ENCODE data around the gene RNF135. TPM values are rescaled to one million over a fixed set of nuclear protein-coding genes. Genes with fewer than 3 reads are reported as not detected.

Gene RNF135
- polyA plus RNA-seq, 1 of the 3 experiments (the other 2 are of a cell fraction): not detected

- H3K4me2 ChIP-seq: no peak overlapping the region
- no peak overlapping the region for H2AFZ ChIP-seq (ENCODE audit: low read depth)
- CTCF ChIA-PET: interaction anchor here (2.6 kb wide), 1 partner anchor 209 kb away, joined by 7 read pairs; no protein-coding TSS in a partner anchor
Measured at GRCh38 chr17:31007695-31008373, 37.0 kb downstream of the RNF135 start.

More at GRCh38 chr17:31007695-31008373, 37.0 kb downstream of the RNF135 start:
- H3K79me2 ChIP-seq (ENCODE audit: insufficient read depth): no peaks in the 10 kb centered on the region
- H3K4me3 ChIP-seq (ENCODE audit: low read depth in 2 of 2, low read length in 1 of 2): no peak overlapping the region
- no peaks in the 10 kb centered on the region for H4K20me1 ChIP-seq (ENCODE audit: insufficient read depth)
- no peak for DNase-seq
- TF ChIP-seq NRF1 (IDR thresholded peaks at IDR 0.05; ENCODE audit: low read depth, low read length) (no peak), JUND (IDR thresholded peaks at IDR 0.05) (no peak), USF2 (IDR thresholded peaks at IDR 0.05; ENCODE audit: borderline replicate concordance, low read depth, low read length) (no peak), FOSL2 (IDR thresholded peaks at IDR 0.05; ENCODE audit: borderline replicate concordance, low read depth) (no peak), FOXJ3 (CRISPR knock-in tag; IDR thresholded peaks at IDR 0.05) (no peak), IRF3 (IDR thresholded peaks at IDR 0.05; ENCODE audit: low read depth, low read length) (no peak), CHD2 (IDR thresholded peaks at IDR 0.05; ENCODE audit: low read length, partially characterized antibody) (no peak), USF1 (IDR thresholded peaks at IDR 0.05; ENCODE audit: borderline replicate concordance, low read depth) (no peak), PBX3 (IDR thresholded peaks at IDR 0.05) (no peak)
- peaks cover 0 to 11% of the 10 kb centered on the region in 2 experiments; a peak in 1 of 4 replicates for H3K4me1 ChIP-seq (ENCODE audit: control insufficient read depth in 1 of 2, insufficient read depth in 2 of 2, low read depth in 1 of 2, low read length in 1 of 2)
- no peaks in the 10 kb centered on the region for H3K36me3 ChIP-seq (replicated peaks in 1 of 2; ENCODE audit: control insufficient read depth in 1 of 2, insufficient read depth in 2 of 2, low read length in 1 of 2)
- POLR2A ChIA-PET: interaction anchor here (0.7 kb wide), 1 partner anchor 212 kb away, joined by 4 read pairs; no protein-coding TSS in a partner anchor
- H3K27me3 ChIP-seq (ENCODE audit: insufficient read depth): no peaks in the 10 kb centered on the region
- H3K9me2 ChIP-seq: no peaks in the 10 kb centered on the region
- no peaks in the 10 kb centered on the region for H3K9me3 ChIP-seq
- no peak overlapping the region for H3K27ac ChIP-seq (ENCODE audit: low read depth in 2 of 2, low read length in 1 of 2)
- H3K9ac ChIP-seq: no peak overlapping the region
- 85% methylated on average over 9 of the region's 9 CpGs for WGBS (ENCODE audit: low lambda C conversion rate)
- H3F3A ChIP-seq (replicated peaks; ENCODE audit: insufficient read depth): peaks cover 18% of the 10 kb centered on the region

Measured in SK-N-SH (cell line).